ENCODE results near the gene DMBX1. TPM values are rescaled to one million over a fixed set of nuclear protein-coding genes. Genes with fewer than 3 reads are reported as not detected.

The DMBX1 gene
- total RNA-seq, 4 donors from 2014 or later: not detected

DNA sequence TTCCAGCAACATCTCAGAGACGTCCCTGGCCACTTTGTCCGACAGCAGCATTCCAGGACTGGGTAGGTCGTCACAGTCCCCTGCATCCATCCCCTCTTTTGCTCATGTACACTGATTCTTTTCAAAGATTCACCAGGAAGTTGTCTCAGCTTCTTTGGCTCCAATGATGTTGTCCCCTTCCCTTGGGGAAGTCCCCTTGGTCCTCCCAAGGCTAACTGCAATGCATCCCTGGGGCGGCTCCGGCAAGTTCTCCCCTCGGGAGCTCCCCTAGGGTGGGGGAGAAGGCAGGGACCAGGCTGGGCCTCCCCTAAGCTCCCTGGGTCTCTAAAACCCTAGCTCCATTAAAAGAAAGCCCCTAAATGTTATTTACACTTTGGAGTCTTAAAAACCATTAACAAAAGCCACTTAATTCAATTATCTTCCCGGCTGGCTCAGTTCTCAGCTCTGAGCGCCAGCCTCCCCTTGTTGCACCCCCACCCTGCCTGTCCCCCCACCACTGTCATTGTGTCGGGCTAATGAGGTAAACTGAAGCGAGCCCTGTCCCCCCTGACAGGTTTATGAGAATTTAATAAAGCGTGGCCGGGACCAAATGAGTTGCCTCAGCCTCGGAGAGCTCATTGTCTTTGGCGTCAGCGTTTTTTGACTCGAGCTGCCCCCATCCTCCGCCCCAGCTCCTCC is 36.5 kb downstream of the DMBX1 start:
- no peak for DNase-seq
- no peaks in the 10 kb centered on the region for H3K9me3 ChIP-seq
- TF ChIP-seq POLR2A (IDR thresholded peaks at IDR 0.05) (no peak), POLR2AphosphoS5 (IDR thresholded peaks at IDR 0.05) (no peak), EP300 (IDR thresholded peaks at IDR 0.05; ENCODE audit: low read depth) (no peak)
- TF ChIP-seq, protein P1, sequence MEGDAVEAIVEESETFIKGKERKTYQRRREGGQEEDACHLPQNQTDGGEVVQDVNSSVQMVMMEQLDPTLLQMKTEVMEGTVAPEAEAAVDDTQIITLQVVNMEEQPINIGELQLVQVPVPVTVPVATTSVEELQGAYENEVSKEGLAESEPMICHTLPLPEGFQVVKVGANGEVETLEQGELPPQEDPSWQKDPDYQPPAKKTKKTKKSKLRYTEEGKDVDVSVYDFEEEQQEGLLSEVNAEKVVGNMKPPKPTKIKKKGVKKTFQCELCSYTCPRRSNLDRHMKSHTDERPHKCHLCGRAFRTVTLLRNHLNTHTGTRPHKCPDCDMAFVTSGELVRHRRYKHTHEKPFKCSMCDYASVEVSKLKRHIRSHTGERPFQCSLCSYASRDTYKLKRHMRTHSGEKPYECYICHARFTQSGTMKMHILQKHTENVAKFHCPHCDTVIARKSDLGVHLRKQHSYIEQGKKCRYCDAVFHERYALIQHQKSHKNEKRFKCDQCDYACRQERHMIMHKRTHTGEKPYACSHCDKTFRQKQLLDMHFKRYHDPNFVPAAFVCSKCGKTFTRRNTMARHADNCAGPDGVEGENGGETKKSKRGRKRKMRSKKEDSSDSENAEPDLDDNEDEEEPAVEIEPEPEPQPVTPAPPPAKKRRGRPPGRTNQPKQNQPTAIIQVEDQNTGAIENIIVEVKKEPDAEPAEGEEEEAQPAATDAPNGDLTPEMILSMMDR (IDR thresholded peaks at IDR 0.05): no peak
- in situ Hi-C loops (cut with MboI; ENCODE audit: low pct_ligation_motif_present in 1 of 4, low pct_unique_long_range_greater_than_20kb in 1 of 4, low sequenced_read_pairs in 3 of 4): loop anchor here in 3 of 4 donors (5.0 to 10.0 kb wide), 3 partner anchors 49 to 81 kb away; no protein-coding TSS in a partner anchor
- no peak overlapping the region for H3K4me3 ChIP-seq
- peak overlapping the region in 2 of 4 donors; percentile 43 to 47 for H3K27ac ChIP-seq
- no peaks in the 10 kb centered on the region for H3K36me3 ChIP-seq
- WGBS, 2 donors (ENCODE audit: low coverage in 1 of 2): 59 to 67% methylated on average over 3 to 17 of the region's 17 CpGs
- peaks cover 0 to 19% (median 4%) of the 10 kb centered on the region in 4 donors for H3K4me1 ChIP-seq
- H3K27me3 ChIP-seq: peaks cover 37% of the 10 kb centered on the region
- intact Hi-C loops (cut with DNase I; ENCODE audit: low total_unique reads): loop anchor here (5.0 kb wide), 1 partner anchor 119 kb away; no protein-coding TSS in a partner anchor

DNA sequence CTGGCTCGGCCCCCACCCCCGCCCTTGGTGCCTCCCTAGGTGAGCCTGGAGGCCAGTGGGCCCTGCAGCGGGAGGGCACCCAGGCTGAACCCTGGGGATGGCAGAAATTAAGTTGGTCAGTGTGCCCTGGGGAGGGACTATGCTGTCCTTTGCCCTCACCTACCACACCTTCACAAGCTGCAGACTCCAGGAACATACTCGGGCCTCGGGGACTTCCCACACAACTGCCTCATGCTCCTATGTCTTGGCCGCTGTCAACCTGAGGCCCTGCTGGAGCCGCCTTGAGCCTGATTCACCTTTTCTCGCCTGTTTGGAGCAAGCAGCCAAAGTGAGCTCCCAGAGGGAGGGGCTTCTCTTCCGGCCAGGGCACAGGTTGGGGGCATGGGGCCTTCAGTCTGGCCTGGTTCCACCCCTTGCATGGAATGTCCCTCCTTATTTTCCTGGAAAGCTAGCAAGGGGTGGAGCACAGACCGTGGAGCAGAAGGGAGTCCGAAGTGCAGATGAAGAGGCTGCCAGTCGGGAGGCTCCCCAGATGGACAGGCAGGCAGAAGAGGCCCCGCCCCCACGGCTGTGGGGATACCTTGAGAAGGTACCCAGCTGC is 37.2 kb downstream of the DMBX1 start:
- Histone ChIP-seq H3K27me3 (peaks cover 37% of the 10 kb centered on the region), H3K4me3 (no peak overlapping the region), H3K36me3 (no peaks in the 10 kb centered on the region), H3K27ac (peak overlapping the region in 2 of 4 donors; percentile 43 to 47), H3K9me3 (no peaks in the 10 kb centered on the region), H3K4me1 (peaks cover 0 to 19% (median 4%) of the 10 kb centered on the region in 4 donors)
- no peak for TF ChIP-seq POLR2A (IDR thresholded peaks at IDR 0.05)
- no peak for TF ChIP-seq POLR2AphosphoS5 (IDR thresholded peaks at IDR 0.05)
- TF ChIP-seq, protein P1 (IDR thresholded peaks at IDR 0.05): no peak
- no peak for TF ChIP-seq EP300 (IDR thresholded peaks at IDR 0.05; ENCODE audit: low read depth)
- 38% methylated on average over 10 of the region's 14 CpGs; no CpG with 5 or more reads in 1 of the 2 donors for WGBS, 2 donors (ENCODE audit: low coverage in 1 of 2)
- DNase-seq: peak; percentile 79
- intact Hi-C loops (cut with DNase I; ENCODE audit: low total_unique reads) (loop anchor here (5.0 kb wide), 1 partner anchor 119 kb away; no protein-coding TSS in a partner anchor), in situ Hi-C loops (cut with MboI; ENCODE audit: low pct_ligation_motif_present in 1 of 4, low pct_unique_long_range_greater_than_20kb in 1 of 4, low sequenced_read_pairs in 3 of 4) (loop anchor here in 3 of 4 donors (5.0 to 10.0 kb wide), 3 partner anchors 49 to 82 kb away; no protein-coding TSS in a partner anchor)

DNA sequence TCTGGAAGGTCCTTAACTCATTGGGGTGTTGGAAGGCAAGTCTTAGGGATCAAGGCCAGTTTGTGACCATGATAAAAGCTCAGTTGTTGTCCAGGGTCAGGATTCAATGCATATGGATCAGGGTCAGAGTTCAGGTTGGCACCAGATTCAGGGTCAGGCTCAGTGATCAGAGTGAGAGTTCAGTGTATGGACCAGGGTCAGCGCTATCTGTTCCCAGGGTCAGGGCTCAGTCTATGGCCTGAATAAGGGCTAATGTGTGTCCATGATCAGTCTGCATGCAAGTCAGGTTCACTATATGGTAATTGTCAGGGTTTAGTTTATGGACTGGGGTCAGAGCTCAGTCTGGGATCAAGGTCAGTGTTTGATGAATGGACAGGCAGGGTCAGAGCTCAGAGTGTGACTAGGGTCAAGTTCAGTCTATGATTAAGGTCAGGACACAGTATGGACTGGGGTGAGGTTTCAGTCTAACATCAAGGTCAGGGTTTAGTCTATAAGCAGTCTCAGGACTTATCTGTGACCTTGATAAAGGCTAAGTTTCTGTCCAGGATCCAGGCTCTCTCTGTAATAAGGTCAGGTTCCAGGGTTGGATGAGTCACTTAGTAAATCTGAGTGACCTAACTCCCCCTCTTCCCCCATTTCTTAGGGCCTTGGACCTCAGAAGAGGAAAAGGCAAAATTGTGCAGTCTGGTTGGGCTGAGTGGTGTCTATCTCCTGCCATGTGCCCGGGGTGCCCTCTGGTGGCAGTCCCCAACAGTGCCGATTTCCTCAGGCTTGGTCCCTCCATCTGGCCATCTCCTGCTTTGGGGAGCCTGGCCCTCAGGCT is 38.0 kb downstream of the DMBX1 start:
- no peak overlapping the region for H3K4me3 ChIP-seq
- WGBS, 2 donors (ENCODE audit: low coverage in 1 of 2): 27% methylated on average over 3 of the region's 3 CpGs; no CpG with 5 or more reads in 1 of the 2 donors
- in situ Hi-C loops (cut with MboI; ENCODE audit: low pct_ligation_motif_present in 1 of 4, low pct_unique_long_range_greater_than_20kb in 1 of 4, low sequenced_read_pairs in 3 of 4): loop anchor here in 3 of 4 donors (5.0 to 10.0 kb wide), 3 partner anchors 50 to 83 kb away; no protein-coding TSS in a partner anchor
- peak; percentile 85 for DNase-seq
- H3K27me3 ChIP-seq: peaks cover 46% of the 10 kb centered on the region
- peaks cover 0 to 17% (median 3%) of the 10 kb centered on the region in 4 donors for H3K4me1 ChIP-seq
- intact Hi-C loops (cut with DNase I; ENCODE audit: low total_unique reads): loop anchor here (1.0 to 5.0 kb wide), 2 partner anchors 81 to 120 kb away; no protein-coding TSS in a partner anchor
- no peaks in the 10 kb centered on the region for H3K9me3 ChIP-seq
- H3K36me3 ChIP-seq: no peaks in the 10 kb centered on the region
- TF ChIP-seq, protein P1 (IDR thresholded peaks at IDR 0.05): peak; percentile 90 to 94 (median 93)
- no peak for TF ChIP-seq POLR2A (IDR thresholded peaks at IDR 0.05)
- TF ChIP-seq POLR2AphosphoS5 (IDR thresholded peaks at IDR 0.05): no peak
- TF ChIP-seq EP300 (IDR thresholded peaks at IDR 0.05; ENCODE audit: low read depth): no peak
- peak overlapping the region in 2 of 4 donors; percentile 1 to 43 for H3K27ac ChIP-seq
